Astrocyte (in vitro differentiated cells and primary cell): ENCODE data around the gene EXPH5. TPM values are rescaled to one million over a fixed set of nuclear protein-coding genes. Genes with fewer than 3 reads are reported as not detected.

Source experiments
- DNase-seq: peaks from one replicate; pipeline ENCODE4 v3.0.0-alpha.2; 2010; ENCODE audit warnings: low read depth
- FAIRE-seq: peaks from 2 replicates; lab custom pipeline; 2011; peaks lifted over from hg19 to GRCh38; lab: Jason Lieb, UNC
- H2AFZ ChIP-seq: 2 replicates; pipeline ENCODE4 v1.6.0; 2012; ENCODE audit warnings: low read depth, low read length, inconsistent platforms
- H3K27ac ChIP-seq: 2 replicates; pipeline ENCODE4 v1.5.1; 2011; ENCODE audit warnings: low read depth, low read length, inconsistent platforms
- H3K27me3 ChIP-seq: 2 replicates; pipeline ENCODE4 v1.6.0; 2011; ENCODE audit warnings: low read length, inconsistent platforms; ENCODE audit not compliant: insufficient read depth
- H3K36me3 ChIP-seq: 2 replicates; pipeline ENCODE4 v1.5.1; 2011; ENCODE audit warnings: low read length, inconsistent platforms; ENCODE audit not compliant: insufficient read depth
- H3K4me1 ChIP-seq: 2 replicates; pipeline ENCODE4 v1.5.1; 2011; ENCODE audit warnings: low read length, inconsistent platforms; ENCODE audit not compliant: insufficient read depth
- H3K4me2 ChIP-seq: 2 replicates; pipeline ENCODE4 v1.6.0; 2012; ENCODE audit warnings: low read length, inconsistent platforms
- H3K4me3 ChIP-seq: 2 replicates; pipeline ENCODE4 v1.5.1; 2011; ENCODE audit warnings: low read depth, mild to moderate bottlenecking, low read length, inconsistent platforms; ENCODE audit not compliant: insufficient read depth
- H3K79me2 ChIP-seq: 2 replicates; pipeline ENCODE4 v1.6.0; 2012; ENCODE audit warnings: mild to moderate bottlenecking, low read length, inconsistent platforms; ENCODE audit not compliant: insufficient read depth
- H3K9ac ChIP-seq: 2 replicates; pipeline ENCODE4 v1.6.0; 2012; ENCODE audit warnings: mild to moderate bottlenecking, low read length, inconsistent platforms
- H3K9me3 ChIP-seq: 2 replicates; pipeline ENCODE4 v1.5.1; 2012; ENCODE audit warnings: low read depth, mild to moderate bottlenecking, low read length, inconsistent platforms; ENCODE audit not compliant: insufficient read depth
- H4K20me1 ChIP-seq: 2 replicates; pipeline ENCODE4 v1.6.0; 2012; ENCODE audit warnings: low read length, inconsistent platforms; ENCODE audit not compliant: insufficient read depth
- H3K27ac Mint-ChIP-seq: one replicate; pipeline ENCODE4 v1.8.0; 2021; ENCODE audit warnings: mild to moderate bottlenecking, mixed read lengths; ENCODE audit not compliant: unreplicated experiment
- H3K27me3 Mint-ChIP-seq: one replicate; pipeline ENCODE4 v1.8.0; 2021; ENCODE audit warnings: low read depth, mixed read lengths; ENCODE audit not compliant: unreplicated experiment
- H3K36me3 Mint-ChIP-seq: one replicate; pipeline ENCODE4 v1.8.0; 2021; ENCODE audit warnings: low read depth, mixed read lengths; ENCODE audit not compliant: unreplicated experiment
- H3K4me1 Mint-ChIP-seq: one replicate; pipeline ENCODE4 v1.8.0; 2021; ENCODE audit warnings: low read depth, mixed read lengths; ENCODE audit not compliant: unreplicated experiment
- H3K4me3 Mint-ChIP-seq: one replicate; pipeline ENCODE4 v1.8.0; 2021; ENCODE audit warnings: mild to moderate bottlenecking, moderate library complexity, mixed read lengths; ENCODE audit not compliant: unreplicated experiment
- H3K9me3 Mint-ChIP-seq: one replicate; pipeline ENCODE4 v1.8.0; 2021; ENCODE audit warnings: mild to moderate bottlenecking, mixed read lengths; ENCODE audit not compliant: unreplicated experiment
- EZH2 ChIP-seq: IDR thresholded peaks from 2 replicates; pipeline ENCODE4 v1.6.1; 2012; ENCODE audit warnings: mild to moderate bottlenecking, low read length, inconsistent platforms; ENCODE audit not compliant: insufficient read depth
- total RNA-seq: library from RNA; stranded (reverse); gene quantifications from 2 replicates; pipeline ENCODE4 v1.2.1, GENCODE V29; 2021
- TF ChIP-seq, protein P1 (sequence below): IDR thresholded peaks from 2 replicates; pipeline ENCODE4 v1.5.1; 2011; ENCODE audit warnings: low read depth, mild to moderate bottlenecking, inconsistent platforms, low read length, moderate library complexity; ENCODE audit not compliant: insufficient read depth

Gene EXPH5
- total RNA-seq, 1 donor from 2014 or later, result 7.9 TPM

GRCh38 chr11:108620958-108621772, 27.6 kb upstream of the EXPH5 start:
- Mint-ChIP-seq H3K27me3 (no peaks in the 10 kb centered on the region), H3K9me3 (no peaks in the 10 kb centered on the region), H3K27ac (peak overlapping the region; percentile 43), H3K36me3 (no peaks in the 10 kb centered on the region), H3K4me3 (no peak overlapping the region), H3K4me1 (peaks cover 24% of the 10 kb centered on the region)
- no peak overlapping the region for H3K4me2 ChIP-seq
- H3K36me3 ChIP-seq, result no peaks in the 10 kb centered on the region
- H3K9ac ChIP-seq, result no peak overlapping the region
- FAIRE-seq (peak; percentile 87), DNase-seq (peak; percentile 26)
- H2AFZ ChIP-seq, result no peak overlapping the region
- H3K9me3 ChIP-seq, result no peaks in the 10 kb centered on the region
- TF ChIP-seq, protein P1, sequence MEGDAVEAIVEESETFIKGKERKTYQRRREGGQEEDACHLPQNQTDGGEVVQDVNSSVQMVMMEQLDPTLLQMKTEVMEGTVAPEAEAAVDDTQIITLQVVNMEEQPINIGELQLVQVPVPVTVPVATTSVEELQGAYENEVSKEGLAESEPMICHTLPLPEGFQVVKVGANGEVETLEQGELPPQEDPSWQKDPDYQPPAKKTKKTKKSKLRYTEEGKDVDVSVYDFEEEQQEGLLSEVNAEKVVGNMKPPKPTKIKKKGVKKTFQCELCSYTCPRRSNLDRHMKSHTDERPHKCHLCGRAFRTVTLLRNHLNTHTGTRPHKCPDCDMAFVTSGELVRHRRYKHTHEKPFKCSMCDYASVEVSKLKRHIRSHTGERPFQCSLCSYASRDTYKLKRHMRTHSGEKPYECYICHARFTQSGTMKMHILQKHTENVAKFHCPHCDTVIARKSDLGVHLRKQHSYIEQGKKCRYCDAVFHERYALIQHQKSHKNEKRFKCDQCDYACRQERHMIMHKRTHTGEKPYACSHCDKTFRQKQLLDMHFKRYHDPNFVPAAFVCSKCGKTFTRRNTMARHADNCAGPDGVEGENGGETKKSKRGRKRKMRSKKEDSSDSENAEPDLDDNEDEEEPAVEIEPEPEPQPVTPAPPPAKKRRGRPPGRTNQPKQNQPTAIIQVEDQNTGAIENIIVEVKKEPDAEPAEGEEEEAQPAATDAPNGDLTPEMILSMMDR, result no peak
- TF ChIP-seq EZH2, result no peak
- H3K27ac ChIP-seq, result no peak overlapping the region
- H3K4me1 ChIP-seq, result peaks cover 17% of the 10 kb centered on the region
- H4K20me1 ChIP-seq, result no peaks in the 10 kb centered on the region
- H3K79me2 ChIP-seq, result no peaks in the 10 kb centered on the region
- H3K27me3 ChIP-seq, result no peaks in the 10 kb centered on the region
- H3K4me3 ChIP-seq, result no peak overlapping the region

DNA sequence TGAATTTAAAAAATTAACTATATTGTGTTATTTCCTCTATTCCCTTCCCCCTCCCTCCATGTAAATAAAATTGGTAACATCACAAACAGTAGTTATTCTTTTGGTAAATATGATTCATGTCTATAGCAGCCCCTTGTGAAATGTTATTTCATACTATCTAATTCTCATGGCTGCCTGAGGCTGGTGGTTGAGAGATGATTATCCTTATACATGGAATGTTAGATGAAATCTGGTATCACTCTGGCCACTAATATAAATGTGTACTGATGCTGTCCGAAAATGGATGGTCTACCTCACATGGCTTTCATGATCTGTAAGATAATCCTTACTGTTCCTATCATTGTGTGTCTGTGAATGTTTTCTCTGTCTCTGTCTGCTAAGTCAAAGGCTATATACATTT, 25.0 kb upstream of the EXPH5 start:
- no peaks in the 10 kb centered on the region for H3K36me3 Mint-ChIP-seq
- no peak for FAIRE-seq

More for the DNA sequence above, 25.0 kb upstream of the EXPH5 start:
- Histone ChIP-seq H3K36me3 (no peaks in the 10 kb centered on the region), H3K4me2 (no peak overlapping the region), H3K79me2 (no peaks in the 10 kb centered on the region), H3K27ac (no peak overlapping the region), H3K27me3 (no peaks in the 10 kb centered on the region), H3K4me1 (peaks cover 18% of the 10 kb centered on the region), H2AFZ (no peak overlapping the region), H3K4me3 (no peak overlapping the region), H3K9ac (no peak overlapping the region), H4K20me1 (no peaks in the 10 kb centered on the region), H3K9me3 (no peaks in the 10 kb centered on the region)
- H3K4me3 Mint-ChIP-seq, result no peak overlapping the region
- H3K4me1 Mint-ChIP-seq, result peaks cover 27% of the 10 kb centered on the region
- H3K27ac Mint-ChIP-seq, result no peak overlapping the region
- H3K9me3 Mint-ChIP-seq, result no peaks in the 10 kb centered on the region
- no peak for DNase-seq
- TF ChIP-seq, protein P1, result no peak
- TF ChIP-seq EZH2, result no peak
- no peaks in the 10 kb centered on the region for H3K27me3 Mint-ChIP-seq
